ENCODE measurements around the gene GARIN6. TPM values are rescaled to one million over a fixed set of nuclear protein-coding genes. Genes with fewer than 3 reads are reported as not detected.
A peak's percentile ranks its signal among the peaks of the same experiment; 100 is the strongest.

The GARIN6 gene
- total RNA-seq, 1 experiment from 2014 or later, result not detected

DNA sequence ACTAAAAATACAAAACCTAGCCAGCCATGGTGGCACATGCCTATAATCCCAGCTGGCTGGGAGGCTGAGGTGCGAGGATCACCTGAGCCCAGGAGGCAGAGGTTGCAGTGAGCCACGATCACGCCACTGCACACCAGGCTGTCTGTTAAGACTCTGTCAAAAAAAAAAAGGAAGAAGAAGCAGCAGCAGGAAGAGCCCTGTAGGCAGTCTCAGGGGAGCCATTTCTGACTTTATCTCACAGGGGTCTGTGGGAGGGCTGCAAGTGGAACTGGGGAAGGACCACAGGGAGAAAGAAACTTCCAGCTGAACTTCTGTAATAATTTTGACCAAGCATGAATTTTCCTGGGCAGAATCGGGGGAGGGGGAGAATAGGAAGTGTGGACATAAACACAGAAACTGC lies 32.7 kb downstream of the GARIN6 start:
- Histone ChIP-seq H3K79me2 (ENCODE audit: low read length) (no peaks in the 10 kb centered on the region), H3K36me3 (ENCODE audit: insufficient read depth, low read length) (peaks cover 6% of the 10 kb centered on the region), H3K9ac (ENCODE audit: low read length) (peak overlapping the region; percentile 59), H3K4me3 (ENCODE audit: low read length) (peak overlapping the region; percentile 40; the same call in 1 of the 2 replicates), H3K9me3 (ENCODE audit: low read length) (peaks cover 8% of the 10 kb centered on the region; the same call in 1 of the 2 replicates), H3K27ac (ENCODE audit: low read length) (peak overlapping the region; percentile 88), H3K27me3 (ENCODE audit: low read length) (no peaks in the 10 kb centered on the region), H3K4me2 (ENCODE audit: low read depth, low read length, poor library complexity, severe bottlenecking) (peak overlapping the region; percentile 60), H2AFZ (ENCODE audit: low read length) (peak overlapping the region; percentile 80; the same call in 1 of the 2 replicates), H3K4me1 (ENCODE audit: low read length) (peaks cover 33% of the 10 kb centered on the region), H3K9me2 (replicated peaks; ENCODE audit: insufficient read depth, low read length) (no peaks in the 10 kb centered on the region), H4K20me1 (ENCODE audit: insufficient read depth, low read depth, low read length) (no peaks in the 10 kb centered on the region)
- DNase-seq, result peak; percentile 82

DNA sequence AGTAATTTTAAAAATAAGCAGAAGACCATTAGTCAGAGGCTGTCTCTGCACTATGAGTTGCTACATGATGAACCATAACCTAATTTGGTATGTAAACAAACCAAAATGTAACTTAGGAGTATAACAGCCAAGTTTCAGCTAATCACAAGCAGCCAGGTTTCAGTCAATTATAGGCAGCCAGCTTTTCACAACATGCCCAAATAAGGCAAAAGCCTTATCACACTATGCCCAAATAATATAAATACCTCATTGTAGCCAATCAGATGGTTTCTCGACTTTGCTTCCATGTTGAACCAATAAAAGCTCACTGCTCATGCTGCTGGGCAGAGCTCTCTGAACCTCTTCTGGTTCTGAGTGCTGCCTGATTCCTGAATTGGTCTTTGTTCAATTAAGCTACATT lies 38.6 kb downstream of the GARIN6 start:
- H3K9me2 ChIP-seq (replicated peaks; ENCODE audit: insufficient read depth, low read length), result no peaks in the 10 kb centered on the region
- H3K4me2 ChIP-seq (ENCODE audit: low read depth, low read length, poor library complexity, severe bottlenecking), result no peak overlapping the region
- H3K9me3 ChIP-seq (ENCODE audit: low read length), result peaks cover 9% of the 10 kb centered on the region

DNA sequence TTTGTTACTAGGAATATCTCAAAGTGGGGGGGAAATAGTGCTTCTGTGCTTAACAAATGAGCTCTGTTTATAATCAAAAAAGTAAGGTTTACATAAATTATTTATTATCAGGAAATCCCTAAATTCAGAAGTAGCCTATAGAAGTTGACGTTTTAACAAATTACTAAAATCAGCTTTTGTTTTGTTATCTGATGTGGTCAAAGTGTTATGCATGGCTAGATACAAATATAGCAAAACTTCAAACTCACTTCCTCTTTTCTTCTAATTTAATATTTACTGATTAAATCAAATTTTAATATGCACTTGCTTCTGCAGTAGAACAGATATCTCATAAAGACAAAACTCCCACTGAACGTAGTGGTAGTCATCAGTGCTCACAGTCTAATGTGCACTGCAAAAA lies 47.5 kb downstream of the GARIN6 start:
- no peaks in the 10 kb centered on the region for H3K27me3 ChIP-seq (ENCODE audit: low read length)
- peak overlapping the region; percentile 84 for H3K27ac ChIP-seq (ENCODE audit: low read length)
- peak overlapping the region; percentile 41 for H3K4me2 ChIP-seq (ENCODE audit: low read depth, low read length, poor library complexity, severe bottlenecking)
- no peaks in the 10 kb centered on the region for H4K20me1 ChIP-seq (ENCODE audit: insufficient read depth, low read depth, low read length)
- H2AFZ ChIP-seq (ENCODE audit: low read length), result peak overlapping the region; percentile 33
- H3K36me3 ChIP-seq (ENCODE audit: insufficient read depth, low read length), result no peaks in the 10 kb centered on the region; the same call in 1 of the 2 replicates
- peak; percentile 69 for DNase-seq
- no peaks in the 10 kb centered on the region; the same call in 1 of the 2 replicates for H3K9me3 ChIP-seq (ENCODE audit: low read length)
- no peaks in the 10 kb centered on the region for H3K79me2 ChIP-seq (ENCODE audit: low read length)
- peaks cover 68% of the 10 kb centered on the region for H3K4me1 ChIP-seq (ENCODE audit: low read length)
- no peak overlapping the region for H3K9ac ChIP-seq (ENCODE audit: low read length)
- no peaks in the 10 kb centered on the region for H3K9me2 ChIP-seq (replicated peaks; ENCODE audit: insufficient read depth, low read length)
- no peak overlapping the region for H3K4me3 ChIP-seq (ENCODE audit: low read length)

More for the DNA sequence above, 38.6 kb downstream of the GARIN6 start:
- H4K20me1 ChIP-seq (ENCODE audit: insufficient read depth, low read depth, low read length), result no peaks in the 10 kb centered on the region
- H3K9ac ChIP-seq (ENCODE audit: low read length), result no peak overlapping the region
- peaks cover 7% of the 10 kb centered on the region; the same call in 1 of the 2 replicates for H3K36me3 ChIP-seq (ENCODE audit: insufficient read depth, low read length)
- H2AFZ ChIP-seq (ENCODE audit: low read length), result no peak overlapping the region
- H3K79me2 ChIP-seq (ENCODE audit: low read length), result no peaks in the 10 kb centered on the region
- no peaks in the 10 kb centered on the region for H3K27me3 ChIP-seq (ENCODE audit: low read length)
- DNase-seq, result no peak
- peaks cover 34% of the 10 kb centered on the region for H3K4me1 ChIP-seq (ENCODE audit: low read length)
- peak overlapping the region; percentile 44 for H3K27ac ChIP-seq (ENCODE audit: low read length)
- no peak overlapping the region for H3K4me3 ChIP-seq (ENCODE audit: low read length)

Data from Karpas-422 (cell line).